ENCODE results near the gene GXYLT2. TPM values are rescaled to one million over a fixed set of nuclear protein-coding genes. Genes with fewer than 3 reads are reported as not detected.

Gene GXYLT2
- total RNA-seq, 1 experiment from 2014 or later, result 6.1 TPM

GRCh38 chr3:73007992-73008712 lies 120.3 kb downstream of the GXYLT2 start:
- in situ Hi-C loops (cut with HindIII; ENCODE audit: low pct_unique_long_range_greater_than_20kb, low sequenced_read_pairs) (no loop called here), intact Hi-C loops (cut with micrococcal nuclease; ENCODE audit: unreplicated experiment) (no loop called here)
- Histone ChIP-seq H3K4me3 (ENCODE audit: low read depth in 2 of 2, low read length in 2 of 2) (no peak overlapping the region), H3K4me1 (ENCODE audit: control insufficient read depth, insufficient read depth, low read length) (no peaks in the 10 kb centered on the region; the same call in none of the 2 replicates), H3K27ac (ENCODE audit: low read length) (no peak overlapping the region), H3K27me3 (ENCODE audit: control insufficient read depth, insufficient read depth, low read length) (no peaks in the 10 kb centered on the region), H3K36me3 (ENCODE audit: control insufficient read depth, insufficient read depth, low read length) (peaks cover 6% of the 10 kb centered on the region), H3K9me3 (ENCODE audit: control insufficient read depth, insufficient read depth, low read depth, low read length) (no peaks in the 10 kb centered on the region)
- ChIA-PET POLR2A (no interaction called here), CTCF (no interaction called here)
- no peak for DNase-seq (ENCODE audit: low read depth, low spot score)
- BruUV-seq (replicated peaks), result TSS peak; percentile 11
- TF ChIP-seq POLR2AphosphoS5 (IDR thresholded peaks at IDR 0.05; ENCODE audit: low read depth, low read length) (no peak), REST (IDR thresholded peaks at IDR 0.05; ENCODE audit: insufficient read depth in 1 of 2, low read depth in 2 of 2, low read length in 1 of 2) (no peak), TCF7L2 (IDR thresholded peaks at IDR 0.05; ENCODE audit: low read depth, low read length) (no peak), SIN3A (IDR thresholded peaks at IDR 0.05; ENCODE audit: borderline replicate concordance, insufficient read depth, low read depth, low read length) (no peak), CTCF (IDR thresholded peaks at IDR 0.05) (no peak)
- ATAC-seq, result no peak

- H3K4me1 ChIP-seq (ENCODE audit: control insufficient read depth, insufficient read depth, low read length), result no peaks in the 10 kb centered on the region; the same call in none of the 2 replicates
- in situ Hi-C loops (cut with HindIII; ENCODE audit: low pct_unique_long_range_greater_than_20kb, low sequenced_read_pairs), result no loop called here
- CTCF ChIA-PET, result no interaction called here
- POLR2A ChIA-PET, result no interaction called here
- no TSS peak for BruUV-seq (replicated peaks)
- H3K4me3 ChIP-seq (ENCODE audit: low read depth in 2 of 2, low read length in 2 of 2), result no peak overlapping the region
- DNase-seq (ENCODE audit: low read depth, low spot score) (no peak), ATAC-seq (no peak)
- peaks cover 6% of the 10 kb centered on the region for H3K36me3 ChIP-seq (ENCODE audit: control insufficient read depth, insufficient read depth, low read length)
- no peak overlapping the region for H3K27ac ChIP-seq (ENCODE audit: low read length)
- H3K27me3 ChIP-seq (ENCODE audit: control insufficient read depth, insufficient read depth, low read length), result no peaks in the 10 kb centered on the region
- no peaks in the 10 kb centered on the region for H3K9me3 ChIP-seq (ENCODE audit: control insufficient read depth, insufficient read depth, low read depth, low read length)
- intact Hi-C loops (cut with micrococcal nuclease; ENCODE audit: unreplicated experiment), result no loop called here
- TF ChIP-seq REST (IDR thresholded peaks at IDR 0.05; ENCODE audit: insufficient read depth in 1 of 2, low read depth in 2 of 2, low read length in 1 of 2) (no peak), TCF7L2 (IDR thresholded peaks at IDR 0.05; ENCODE audit: low read depth, low read length) (no peak), SIN3A (IDR thresholded peaks at IDR 0.05; ENCODE audit: borderline replicate concordance, insufficient read depth, low read depth, low read length) (no peak), CTCF (IDR thresholded peaks at IDR 0.05) (no peak), POLR2AphosphoS5 (IDR thresholded peaks at IDR 0.05; ENCODE audit: low read depth, low read length) (no peak)
Measured at GRCh38 chr3:73009008-73009407, 121.2 kb downstream of the GXYLT2 start.
